CD4-positive, alpha-beta T cell treated with Interleukin-2 at 100 ng/mL for 4 hours (primary cell): ENCODE data around the gene KIF25.

Experiments
- DNase-seq: peaks from one replicate; pipeline ENCODE4 v3.0.0-alpha.2; 2020; ENCODE audit warnings: low spot score

KIF25 gene

GRCh38 chr6:168088161-168089053 lies 90.9 kb downstream of the KIF25 start:
- no peak for DNase-seq

GRCh38 chr6:168089186-168090063 lies 92.0 kb downstream of the KIF25 start:
- DNase-seq: no peak

- DNase-seq: no peak
Measured at GRCh38 chr6:168090064-168090690, 92.7 kb downstream of the KIF25 start.

- DNase-seq: no peak
Measured at GRCh38 chr6:168090706-168091105, 93.2 kb downstream of the KIF25 start.

- DNase-seq: no peak
Measured at GRCh38 chr6:168091381-168092264, 94.2 kb downstream of the KIF25 start.

- no peak for DNase-seq
Measured at GRCh38 chr6:168092541-168092940, 95.1 kb downstream of the KIF25 start.

GRCh38 chr6:168093071-168093505 lies 95.6 kb downstream of the KIF25 start:
- DNase-seq: no peak

- DNase-seq: no peak
Measured at GRCh38 chr6:168093634-168094033, 96.2 kb downstream of the KIF25 start.
